Measurements from ENCODE around the gene COL9A2. TPM values are rescaled to one million over a fixed set of nuclear protein-coding genes. Genes with fewer than 3 reads are reported as not detected.
A peak's percentile ranks its signal among the peaks of the same experiment; 100 is the strongest.

The COL9A2 gene
- total RNA-seq, 2 experiments from 2014 or later: 2.4 to 3.0 TPM

- Mint-ChIP-seq H3K9me3 (no peaks in the 10 kb centered on the region), H3K4me3 (no peak overlapping the region), H3K27me3 (peaks cover 16% of the 10 kb centered on the region), H3K36me3 (ENCODE audit: low read depth) (no peaks in the 10 kb centered on the region), H3K27ac (no peak overlapping the region), H3K4me1 (ENCODE audit: low read depth) (peaks cover 27% of the 10 kb centered on the region)
- no peak overlapping the region for H3K4me3 ChIP-seq (ENCODE audit: low read length)
- no peaks in the 10 kb centered on the region for H3K36me3 ChIP-seq (ENCODE audit: insufficient read depth, low read length)
- ATAC-seq (ENCODE audit: poor library complexity) (no peak), DNase-seq (no peak)
- ChIA-PET CTCF (interaction anchor here (2.0 kb wide), 1 partner anchor 25 kb away, joined by 7 read pairs; no protein-coding TSS in a partner anchor), POLR2A (no interaction called here)
- H3K9me3 ChIP-seq (ENCODE audit: control insufficient read depth in 1 of 2, insufficient read depth in 1 of 2, low read length in 2 of 2): no peaks in the 10 kb centered on the region
- intact Hi-C loops (cut with DNase I, micrococcal nuclease): no loop called here
- H3K27ac ChIP-seq (ENCODE audit: low read depth in 1 of 2, low read length in 2 of 2): no peak overlapping the region
- H3K27me3 ChIP-seq (ENCODE audit: control insufficient read depth in 1 of 2, insufficient read depth in 2 of 2, low read length in 2 of 2): peaks cover 0 to 9% of the 10 kb centered on the region in 2 experiments
- H3K4me1 ChIP-seq (ENCODE audit: insufficient read depth, low read length): peaks cover 51% of the 10 kb centered on the region
- no peak for TF ChIP-seq CTCF (IDR thresholded peaks at IDR 0.05)
These were observed 3.6 kb downstream of the COL9A2 start for GRCh38 chr1:40313329-40313957.

GRCh38 chr1:40312238-40313205, 4.6 kb downstream of the COL9A2 start:
- ChIA-PET POLR2A (no interaction called here), CTCF (interaction anchor here (2.0 kb wide), 1 partner anchor 26 kb away, joined by 7 read pairs; no protein-coding TSS in a partner anchor)
- peak in 5 of 14 experiments; percentile 15 to 68 (median 55) for DNase-seq
- no peaks in the 10 kb centered on the region for H3K36me3 ChIP-seq (ENCODE audit: insufficient read depth, low read length)
- no peaks in the 10 kb centered on the region for H3K9me3 ChIP-seq (ENCODE audit: control insufficient read depth in 1 of 2, insufficient read depth in 1 of 2, low read length in 2 of 2)
- H3K36me3 Mint-ChIP-seq (ENCODE audit: low read depth): no peaks in the 10 kb centered on the region
- no peak for TF ChIP-seq CTCF (IDR thresholded peaks at IDR 0.05)
- no peak overlapping the region for H3K27ac Mint-ChIP-seq
- peaks cover 9% of the 10 kb centered on the region for H3K27me3 Mint-ChIP-seq
- intact Hi-C loops (cut with DNase I, micrococcal nuclease): no loop called here
- no peaks in the 10 kb centered on the region for H3K9me3 Mint-ChIP-seq
- no peak overlapping the region for H3K4me3 Mint-ChIP-seq
- peaks cover 49% of the 10 kb centered on the region for H3K4me1 ChIP-seq (ENCODE audit: insufficient read depth, low read length)
- no peak for ATAC-seq (ENCODE audit: poor library complexity)
- H3K4me1 Mint-ChIP-seq (ENCODE audit: low read depth): peaks cover 22% of the 10 kb centered on the region
- H3K4me3 ChIP-seq (ENCODE audit: low read length): peak overlapping the region; percentile 2
- no peak overlapping the region for H3K27ac ChIP-seq (ENCODE audit: low read depth in 1 of 2, low read length in 2 of 2)
- peaks cover 0 to 5% of the 10 kb centered on the region in 2 experiments for H3K27me3 ChIP-seq (ENCODE audit: control insufficient read depth in 1 of 2, insufficient read depth in 2 of 2, low read length in 2 of 2)

- DNase-seq (no peak), ATAC-seq (ENCODE audit: poor library complexity) (no peak)
- Histone ChIP-seq H3K36me3 (ENCODE audit: insufficient read depth, low read length) (no peaks in the 10 kb centered on the region), H3K27ac (ENCODE audit: low read depth in 1 of 2, low read length in 2 of 2) (no peak overlapping the region), H3K4me1 (ENCODE audit: insufficient read depth, low read length) (peaks cover 40% of the 10 kb centered on the region), H3K4me3 (ENCODE audit: low read length) (no peak overlapping the region), H3K27me3 (ENCODE audit: control insufficient read depth in 1 of 2, insufficient read depth in 2 of 2, low read length in 2 of 2) (no peaks in the 10 kb centered on the region), H3K9me3 (ENCODE audit: control insufficient read depth in 1 of 2, insufficient read depth in 1 of 2, low read length in 2 of 2) (no peaks in the 10 kb centered on the region)
- ChIA-PET POLR2A (no interaction called here), CTCF (no interaction called here)
- Mint-ChIP-seq H3K4me3 (no peak overlapping the region), H3K36me3 (ENCODE audit: low read depth) (no peaks in the 10 kb centered on the region), H3K27ac (no peak overlapping the region), H3K4me1 (ENCODE audit: low read depth) (peaks cover 20% of the 10 kb centered on the region), H3K9me3 (no peaks in the 10 kb centered on the region), H3K27me3 (peaks cover 7% of the 10 kb centered on the region)
- TF ChIP-seq CTCF (IDR thresholded peaks at IDR 0.05): no peak
- intact Hi-C loops (cut with DNase I, micrococcal nuclease): no loop called here
These were observed 5.4 kb downstream of the COL9A2 start for GRCh38 chr1:40311692-40312091.

All from CD4-positive, alpha-beta T cell (primary cell).